TTC549 (cell line): Measurements from ENCODE around the gene SHISA2.
"Not testable (repeated sequence)": the region's sequence is repeated elsewhere in the genome, so short reads cannot be mapped to it uniquely, and the experiment has no call there.

Source experiments
- FAIRE-seq: peaks from 2 replicates; lab custom pipeline; 2012; peaks lifted over from hg19 to GRCh38; lab: Jason Lieb, UNC

SHISA2 gene

DNA sequence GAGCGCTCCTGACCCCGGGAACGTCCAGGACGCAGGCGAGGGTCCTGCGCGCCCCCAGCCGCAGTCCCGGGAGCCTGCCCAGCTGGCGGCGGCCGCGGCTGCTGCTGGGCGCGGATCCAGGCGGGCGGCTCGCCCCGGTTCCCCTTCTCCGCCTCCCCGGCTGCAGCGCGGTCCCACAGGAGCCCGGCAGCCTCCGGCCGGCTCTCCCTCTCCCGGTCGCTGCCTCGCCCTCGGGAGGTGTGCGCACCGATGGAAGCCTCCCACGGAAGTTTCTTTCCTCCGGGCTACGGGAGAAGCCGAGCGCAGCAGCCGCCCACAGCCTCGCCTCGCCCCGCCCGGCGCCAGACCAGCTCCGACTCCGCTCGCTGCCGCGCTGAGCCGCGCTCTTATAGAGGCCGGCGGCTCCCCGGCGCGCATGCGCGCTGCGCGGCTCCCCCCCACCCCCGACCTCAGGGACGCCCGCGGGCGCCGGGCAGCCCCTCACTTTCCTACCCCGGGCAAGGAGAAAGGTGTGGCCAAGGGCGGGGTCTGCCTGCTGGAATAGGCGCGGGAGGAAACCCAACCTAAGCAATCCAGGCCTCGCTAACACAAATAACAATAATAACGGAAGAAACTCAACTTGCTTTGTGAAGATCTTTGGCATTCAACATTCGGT, at the start of gene SHISA2:
TSS of gene SHISA2 (minus strand) at position 360 of the 655 bp plus-strand sequence. CDS start 1,041 bp downstream, outside the sequence.
- FAIRE-seq: no peak

DNA sequence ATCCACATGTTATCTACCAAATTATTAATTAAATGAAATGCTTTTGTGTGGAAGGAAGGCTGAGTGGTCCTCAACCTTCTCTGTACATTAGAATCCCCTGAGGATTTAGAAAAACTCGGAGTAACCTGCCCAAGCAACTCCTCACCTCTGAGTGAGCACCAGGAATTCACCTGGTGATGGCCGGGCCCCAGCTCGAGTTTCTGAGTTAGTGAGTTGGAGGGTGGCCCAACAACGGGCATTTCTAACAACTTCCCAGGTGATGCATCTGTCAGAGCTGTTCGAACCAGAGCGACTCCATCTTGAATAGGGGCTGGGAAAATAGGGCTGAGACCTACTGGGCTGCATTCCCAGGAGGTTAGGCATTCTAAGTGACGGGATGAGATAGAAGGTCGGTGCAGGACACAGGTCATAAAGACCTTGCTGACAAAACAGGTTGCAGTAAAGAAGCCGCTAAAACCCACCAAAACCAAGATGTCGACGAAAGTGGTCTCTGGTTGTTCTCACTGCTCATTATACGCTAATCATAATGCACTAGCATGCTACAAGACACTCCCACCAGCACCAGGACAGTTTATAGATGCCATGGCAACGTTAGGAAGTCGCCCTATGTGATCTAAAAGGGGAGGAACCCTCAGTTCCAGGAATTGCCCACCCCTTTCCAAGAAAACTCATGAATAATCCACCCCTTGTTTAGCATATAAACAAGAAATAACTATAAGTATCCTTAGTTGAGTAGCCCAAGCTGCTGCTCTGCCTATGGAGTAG, 44.2 kb upstream of the SHISA2 start:
- no peak for FAIRE-seq

DNA sequence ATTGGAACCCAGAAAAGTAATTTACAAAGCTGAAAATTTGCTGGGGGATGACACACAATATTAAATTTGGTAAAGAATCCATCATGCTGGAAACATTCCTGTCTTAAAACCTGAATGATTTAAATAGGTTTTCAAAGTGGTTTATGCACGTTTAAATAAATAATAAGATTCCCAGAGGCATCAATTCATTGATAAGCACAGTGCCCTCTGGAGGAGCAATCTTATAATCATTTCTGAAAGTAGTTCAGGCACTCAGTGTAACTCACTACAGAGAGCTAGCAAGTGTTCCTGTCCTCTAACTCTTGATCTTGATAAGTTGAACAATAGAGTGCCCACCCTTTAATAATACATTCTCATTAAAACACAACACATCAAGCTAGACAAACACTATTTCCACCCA, 43.5 kb upstream of the SHISA2 start:
- no peak for FAIRE-seq

DNA sequence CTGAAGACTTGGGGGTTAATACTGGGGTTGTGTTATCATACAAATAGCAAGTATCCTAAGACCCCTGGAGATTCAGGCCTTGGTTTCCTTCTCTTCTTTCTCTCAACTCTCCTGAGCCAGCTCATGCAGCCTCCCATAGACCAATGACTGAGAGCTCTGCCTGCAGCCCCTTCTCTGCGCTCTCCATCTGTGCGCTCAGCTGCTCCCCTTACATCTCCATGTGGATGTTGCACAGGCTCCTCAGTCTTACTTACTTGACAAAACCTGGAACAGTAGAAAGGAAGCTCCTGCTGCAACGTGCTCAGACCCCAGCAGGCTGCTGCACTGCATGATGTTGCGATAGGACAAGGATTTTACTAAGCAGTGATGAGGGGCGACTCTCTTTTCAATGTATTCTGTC, 25.0 kb upstream of the SHISA2 start:
- FAIRE-seq: not testable (repeated sequence)

DNA sequence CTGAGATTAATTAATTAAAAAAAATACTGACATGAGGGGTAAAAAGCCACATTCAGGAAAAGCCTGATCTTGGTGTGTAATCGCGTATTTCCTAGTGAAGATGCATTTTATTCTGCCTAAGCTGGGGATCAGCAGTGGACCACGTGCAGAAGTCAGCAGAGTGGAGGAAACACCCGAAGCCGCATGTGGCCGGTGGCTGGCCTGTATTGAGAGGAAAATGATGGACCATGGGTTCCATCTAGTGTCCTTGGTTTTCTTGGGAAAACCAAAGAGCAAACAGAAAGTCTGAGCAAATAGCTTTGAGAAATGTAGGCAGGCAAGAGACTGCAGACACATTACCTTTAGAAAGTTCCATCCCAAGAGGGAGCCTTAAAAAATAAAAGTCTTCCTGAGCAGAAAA, 23.7 kb upstream of the SHISA2 start:
- FAIRE-seq: no peak

DNA sequence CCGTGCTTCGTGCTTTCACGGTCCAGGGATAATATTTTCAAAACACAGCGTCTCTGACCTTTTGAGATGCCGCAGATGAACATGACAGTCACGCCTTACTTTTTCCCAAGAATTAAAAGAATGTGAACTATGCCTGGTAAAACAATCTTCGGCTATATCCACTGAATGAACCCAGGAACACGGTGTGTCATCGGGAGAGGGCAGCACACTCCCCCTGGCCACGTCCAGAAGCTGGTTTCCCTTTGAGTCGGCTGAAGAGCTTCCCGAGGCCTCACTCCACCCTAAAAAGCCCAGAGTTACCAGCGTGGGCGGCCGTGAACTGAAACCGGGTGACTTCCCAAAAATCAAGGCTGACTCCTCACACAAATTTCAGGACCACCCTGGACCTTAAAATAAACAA, 22.9 kb upstream of the SHISA2 start:
- FAIRE-seq: no peak

DNA sequence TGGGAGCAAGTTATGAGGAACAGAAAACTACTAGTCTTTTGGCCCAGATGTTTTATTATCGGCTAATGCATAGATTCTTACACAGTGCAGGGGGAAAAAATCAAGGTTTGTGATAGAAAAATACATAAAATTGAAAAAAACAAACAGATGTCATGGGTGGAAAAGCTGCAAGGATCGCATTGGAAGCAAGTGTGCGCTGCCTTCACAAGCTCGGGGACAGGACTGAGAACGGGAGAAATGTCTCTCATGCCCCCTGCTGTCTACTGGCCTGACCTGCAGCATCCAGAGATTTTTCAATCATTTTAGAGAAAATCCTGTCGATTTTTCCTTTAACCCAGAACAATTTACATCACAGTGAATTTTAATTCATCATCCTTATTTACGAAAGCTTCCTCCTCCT, 20.5 kb upstream of the SHISA2 start:
- peak; percentile 98 for FAIRE-seq

DNA sequence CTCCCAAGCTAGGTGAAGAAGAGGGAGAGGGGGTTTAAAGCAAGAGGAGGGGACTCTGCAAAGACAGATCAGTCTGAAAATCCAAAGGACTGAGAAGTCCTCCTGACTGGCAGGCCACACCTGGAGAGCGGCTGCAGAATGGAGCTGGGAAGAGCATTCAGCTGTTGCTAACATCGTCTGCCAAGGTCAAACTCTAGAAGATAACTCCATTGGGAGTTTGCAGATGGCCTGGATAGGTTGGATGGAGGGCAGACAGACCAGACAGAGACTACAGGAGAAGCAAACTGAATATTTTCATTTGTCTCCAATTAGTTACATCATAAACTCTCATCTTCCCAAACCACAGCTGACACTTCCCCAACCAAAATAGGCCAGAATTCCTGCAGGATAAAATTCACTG, 19.9 kb upstream of the SHISA2 start:
- FAIRE-seq: no peak

DNA sequence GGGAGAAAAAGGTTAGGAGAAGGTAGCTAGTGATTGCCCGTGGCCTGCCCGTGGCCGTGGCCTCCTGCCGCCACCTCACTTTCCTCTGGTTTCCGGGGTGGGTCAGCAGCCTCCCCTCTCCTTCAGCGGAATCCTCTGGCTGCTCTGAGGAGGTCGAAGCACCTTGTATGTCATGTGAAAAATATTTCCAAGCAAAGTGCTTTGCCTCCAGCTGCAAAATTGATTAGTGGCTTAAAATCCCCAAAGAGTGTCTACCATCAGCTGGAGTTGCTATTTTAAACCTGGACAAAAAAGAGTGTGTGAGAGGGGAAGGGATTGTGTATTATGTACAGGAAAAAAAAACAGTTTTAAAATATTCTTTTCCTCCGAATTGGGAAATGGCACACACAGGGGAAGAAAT, 17.8 kb upstream of the SHISA2 start:
- not testable (repeated sequence) for FAIRE-seq

DNA sequence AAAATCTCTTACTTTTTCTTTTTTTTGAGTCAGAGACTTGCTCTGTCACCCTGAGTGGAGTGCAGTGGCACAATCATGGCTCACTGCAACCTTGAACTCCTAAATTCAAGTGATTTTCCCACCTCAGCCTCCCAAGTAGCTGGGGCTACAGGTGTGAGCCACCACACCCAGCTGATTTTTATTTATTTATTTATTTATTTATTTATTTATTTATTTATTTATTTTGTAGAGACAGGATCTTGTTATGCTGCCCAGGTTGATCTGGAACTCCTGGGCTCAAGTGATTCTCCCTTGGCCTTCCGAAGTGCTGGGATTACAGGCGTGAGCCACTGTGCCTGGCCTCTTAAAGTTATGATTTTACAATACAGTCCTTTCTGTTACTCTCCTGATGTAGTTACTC, 16.6 kb upstream of the SHISA2 start:
- FAIRE-seq: not testable (repeated sequence)

DNA sequence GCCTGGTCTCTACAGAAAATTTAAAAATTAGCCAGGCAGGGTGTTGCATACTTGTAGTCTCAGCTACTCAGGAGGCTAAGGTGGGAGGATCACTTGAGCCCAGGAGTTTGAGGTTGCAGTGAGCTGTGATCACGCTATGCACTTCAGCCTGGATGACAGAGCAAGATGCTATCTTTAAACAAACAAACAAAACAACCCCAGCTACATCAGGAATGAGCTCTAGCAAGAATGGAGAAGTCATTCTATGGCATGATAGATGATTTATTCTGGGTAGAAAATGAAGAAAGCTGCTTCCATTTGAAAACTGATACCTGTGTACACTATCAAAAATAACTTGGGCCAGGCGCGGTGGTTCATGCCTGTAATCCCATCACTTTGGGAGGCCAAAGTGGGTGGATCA, 15.8 kb upstream of the SHISA2 start:
- FAIRE-seq: no peak

DNA sequence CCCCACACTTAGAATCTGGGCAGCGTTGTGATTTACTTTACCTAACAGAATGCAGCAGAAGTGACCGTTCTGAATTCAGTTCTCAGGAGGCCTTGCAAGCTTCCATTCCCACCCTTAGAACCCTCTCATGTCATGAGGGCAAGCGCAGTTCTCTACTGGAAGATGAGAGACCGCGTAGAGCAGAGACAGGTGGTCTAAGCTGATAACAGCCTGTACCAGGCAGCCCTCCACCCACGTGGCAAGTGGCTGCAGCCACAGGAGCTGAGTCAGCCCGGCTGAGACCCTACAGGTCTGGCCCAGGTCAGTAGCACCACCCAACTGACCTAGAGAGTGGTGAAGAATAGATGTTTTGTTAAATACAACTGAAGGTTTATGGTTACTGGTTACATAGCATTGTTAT, 14.7 kb upstream of the SHISA2 start:
- FAIRE-seq: not testable (repeated sequence)

DNA sequence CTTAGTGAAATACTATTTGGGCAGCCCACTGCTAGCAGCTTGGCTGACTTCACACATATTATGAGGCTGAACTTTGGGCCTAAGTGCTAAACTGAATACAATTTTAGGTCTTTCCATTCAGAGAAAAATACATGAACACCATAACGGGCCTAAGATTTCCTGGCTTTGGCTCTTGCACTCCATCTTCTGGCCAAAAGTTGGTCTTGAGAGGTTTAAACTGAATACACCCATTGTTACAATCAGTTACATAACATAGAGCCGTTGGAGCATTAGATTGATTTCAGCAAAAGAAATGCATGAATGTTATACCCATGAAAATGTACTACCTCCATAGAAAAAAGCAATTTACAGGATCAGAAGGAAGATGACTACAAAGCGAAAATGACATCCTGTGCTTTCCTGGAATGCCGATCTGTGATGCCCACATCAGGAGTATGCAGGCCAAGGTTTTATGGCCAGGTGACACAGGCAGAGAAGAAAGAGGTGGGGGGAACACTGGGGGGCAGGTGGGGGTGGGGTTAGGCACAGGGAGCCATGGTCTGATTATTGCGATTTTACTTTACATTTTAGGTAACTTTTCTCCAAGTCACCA, 11.1 kb upstream of the SHISA2 start:
- peak; percentile 49 for FAIRE-seq

DNA sequence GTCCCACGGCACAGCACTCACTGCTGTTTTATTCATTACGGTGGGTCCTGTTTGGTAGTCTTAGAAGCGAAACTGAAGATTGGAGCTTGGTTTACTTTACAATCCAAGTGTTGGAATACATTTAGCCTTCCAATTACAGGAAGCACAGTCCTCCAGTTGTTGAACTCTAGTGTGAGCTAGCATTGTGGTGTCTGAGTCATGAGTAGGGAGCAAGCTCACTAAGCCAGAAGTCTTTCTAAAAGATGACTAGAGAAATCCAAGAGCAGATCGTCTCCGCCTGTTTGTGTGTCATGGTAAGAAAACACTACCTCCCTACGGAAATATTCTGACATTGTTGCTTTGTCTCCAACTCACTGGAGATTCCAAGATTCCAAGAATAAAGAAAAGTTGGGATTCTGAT, 10.1 kb upstream of the SHISA2 start:
- no peak for FAIRE-seq

DNA sequence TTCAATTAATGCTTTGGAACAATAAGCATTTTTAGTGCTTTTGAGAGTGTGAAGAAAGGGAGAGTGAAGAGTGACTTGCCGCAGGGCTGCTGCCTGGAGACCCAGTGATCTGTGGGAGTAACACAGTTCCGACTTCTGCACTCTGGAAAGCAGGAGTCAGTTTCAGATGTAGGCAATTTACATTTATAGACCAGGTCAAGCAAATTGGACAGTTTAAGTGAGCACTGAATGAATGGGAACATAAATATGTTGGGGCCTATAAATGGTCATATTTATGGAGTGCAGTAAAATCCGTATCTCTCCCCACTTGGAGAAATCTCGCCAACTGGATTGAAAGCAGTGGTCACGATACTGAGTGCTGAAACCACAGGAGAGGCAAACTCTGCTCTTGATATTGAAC, 9.4 kb upstream of the SHISA2 start:
- no peak for FAIRE-seq

DNA sequence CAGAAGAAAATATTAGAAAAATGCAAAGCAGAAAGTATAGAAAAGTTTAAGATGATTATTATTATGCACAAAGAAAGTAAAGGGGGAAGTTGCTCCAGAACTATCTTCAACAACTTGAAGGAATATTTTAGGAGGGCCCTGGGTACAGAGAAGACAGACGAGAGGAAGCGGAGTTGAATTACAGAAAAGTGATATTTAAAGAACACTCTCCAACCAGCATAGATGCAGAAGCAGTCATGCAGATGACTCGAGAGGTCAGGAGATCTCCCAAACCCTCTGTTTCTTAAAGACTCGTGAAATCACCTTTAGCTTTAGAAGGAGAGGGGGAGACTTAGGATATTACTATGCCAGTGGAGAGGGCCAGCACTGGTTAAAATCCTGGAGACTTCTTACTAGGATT, 8.5 kb upstream of the SHISA2 start:
- no peak for FAIRE-seq

DNA sequence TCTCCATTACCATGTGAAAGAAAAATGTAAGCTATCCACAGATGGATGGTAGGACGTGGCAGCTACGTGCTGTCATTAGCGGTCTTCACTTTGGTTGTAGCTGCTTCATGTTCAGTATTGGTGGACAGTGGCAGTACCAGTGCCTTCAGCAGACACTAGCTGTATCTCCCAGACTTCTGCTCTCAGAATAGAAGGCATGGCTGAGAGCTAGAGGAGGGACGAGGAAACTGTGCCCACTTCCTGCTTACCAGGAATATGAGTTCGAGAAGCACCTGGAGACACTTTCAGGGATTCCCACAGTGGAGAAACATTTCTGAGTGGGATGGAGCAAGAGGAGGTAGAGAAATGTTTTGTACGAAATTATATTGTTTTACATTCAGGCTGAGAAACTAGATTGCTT, 6.9 kb upstream of the SHISA2 start:
- no peak for FAIRE-seq

DNA sequence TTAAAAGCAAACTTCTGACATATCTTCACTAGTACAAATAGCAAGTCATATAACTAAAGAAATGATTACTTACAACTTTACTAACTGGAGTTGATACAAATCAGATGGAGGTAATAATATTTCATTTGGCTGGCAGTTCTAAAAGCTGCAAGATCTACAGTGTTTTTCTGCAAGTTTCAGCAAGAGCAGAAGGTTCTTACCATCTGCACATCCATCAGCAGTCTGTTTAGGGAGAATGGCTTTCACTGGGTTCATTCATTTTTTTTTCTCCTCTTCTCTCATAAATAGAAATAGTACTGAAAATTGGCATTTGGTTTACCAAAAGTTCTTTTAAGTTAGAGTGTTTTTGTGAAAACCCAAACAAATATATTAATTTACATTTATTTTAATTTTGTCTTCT, 3.1 kb upstream of the SHISA2 start:
- no peak for FAIRE-seq

DNA sequence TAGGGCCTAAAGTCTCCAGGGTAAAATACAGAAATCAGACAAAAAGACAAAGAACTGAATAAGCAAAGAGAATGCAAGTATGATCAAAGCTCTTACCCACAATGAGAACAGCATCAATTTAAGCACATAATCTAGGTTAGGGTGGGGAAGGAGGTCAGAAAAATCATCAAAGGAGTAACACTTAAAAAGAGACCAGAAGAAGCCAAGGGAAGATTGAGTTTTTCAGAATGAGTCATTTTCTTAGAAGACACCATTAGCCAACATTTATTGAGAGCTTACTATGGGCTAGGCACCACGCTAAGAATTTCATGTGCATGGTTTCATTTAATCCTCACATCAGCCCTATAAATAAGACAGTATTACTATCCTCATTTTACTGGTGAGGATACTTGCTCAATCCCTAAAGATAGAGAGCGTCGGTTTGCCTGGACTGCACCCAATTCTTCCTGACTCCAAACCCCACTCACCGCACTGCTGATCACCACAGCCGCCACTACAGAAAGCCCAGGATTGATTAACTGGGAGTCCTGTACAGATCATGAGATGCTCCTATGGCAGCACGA, 1.7 kb upstream of the SHISA2 start:
- FAIRE-seq: no peak

DNA sequence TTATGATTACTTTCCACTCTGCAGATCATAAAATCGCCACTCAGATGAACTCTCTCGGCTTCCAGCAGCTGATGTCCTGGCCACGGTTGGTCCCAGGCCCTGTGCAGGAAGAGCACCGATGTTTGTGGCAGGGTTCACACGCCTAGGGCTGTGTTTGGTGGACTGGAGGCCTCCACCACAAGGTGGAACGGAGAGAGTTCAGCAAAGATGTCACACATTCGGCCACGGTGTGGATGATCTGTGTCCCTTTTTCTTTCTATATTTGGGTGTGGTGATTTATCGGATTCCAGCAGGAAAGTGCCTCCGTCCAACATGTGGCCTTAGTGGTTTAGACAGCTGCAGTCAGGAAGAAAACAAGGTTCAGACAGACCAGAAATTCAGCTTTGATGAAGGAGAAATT, 521 bp upstream of the SHISA2 start:
- no peak for FAIRE-seq

DNA sequence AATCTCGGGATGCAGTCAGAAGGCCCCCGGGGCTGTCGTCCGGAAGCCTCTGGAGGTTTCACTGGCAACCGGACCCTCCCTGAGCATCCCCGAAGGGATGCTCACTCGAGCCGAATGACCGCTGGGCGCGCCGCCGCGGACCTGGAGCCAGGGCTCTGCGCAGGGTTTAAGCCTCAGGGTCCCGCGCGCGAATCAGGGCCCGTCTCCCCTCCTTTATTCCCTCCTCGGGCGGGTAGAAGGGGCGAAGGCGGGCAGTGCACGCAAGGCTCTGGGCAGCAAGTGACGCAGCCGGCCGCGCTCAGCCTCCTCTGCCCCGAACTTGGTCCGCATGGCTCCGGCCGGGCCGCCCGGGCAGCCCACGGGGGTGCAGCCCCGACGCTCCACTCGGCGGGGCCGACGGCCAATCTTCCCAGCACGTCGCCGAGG, 572 bp downstream of the SHISA2 start:
- no peak for FAIRE-seq

DNA sequence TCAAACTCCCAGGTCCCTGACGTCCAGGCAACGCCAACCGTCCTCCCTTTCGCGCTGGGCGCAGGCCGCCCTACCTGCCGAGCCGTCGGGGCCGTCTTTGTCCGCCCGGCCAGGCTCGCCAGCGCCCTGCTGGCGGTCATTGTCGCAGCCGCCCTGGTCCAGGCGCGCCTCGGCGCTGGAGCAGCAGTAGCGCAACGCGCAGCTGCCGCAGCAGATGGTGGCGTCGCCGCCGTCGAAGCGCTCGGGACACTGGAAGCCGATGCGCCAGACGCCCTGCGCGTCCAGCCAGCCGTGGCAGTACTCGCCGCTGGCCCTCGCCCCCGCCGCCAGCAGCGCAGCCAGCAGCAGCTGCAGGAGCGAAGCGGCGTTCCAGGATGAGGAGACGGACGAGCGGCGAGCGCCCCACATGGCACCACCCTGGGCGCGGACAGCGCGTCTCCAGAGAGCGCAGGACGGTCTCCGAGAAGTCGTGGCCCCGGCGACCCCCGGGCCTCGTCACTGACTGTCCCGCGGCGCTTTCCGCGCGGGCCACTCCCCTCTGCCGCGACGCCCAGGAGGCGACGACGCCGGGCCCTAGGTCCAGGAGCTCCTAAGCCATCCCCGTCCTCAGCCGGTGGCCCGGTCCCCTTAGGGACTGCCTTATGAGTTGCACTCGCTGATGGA, 1.1 kb downstream of the SHISA2 start:
- FAIRE-seq: no peak

DNA sequence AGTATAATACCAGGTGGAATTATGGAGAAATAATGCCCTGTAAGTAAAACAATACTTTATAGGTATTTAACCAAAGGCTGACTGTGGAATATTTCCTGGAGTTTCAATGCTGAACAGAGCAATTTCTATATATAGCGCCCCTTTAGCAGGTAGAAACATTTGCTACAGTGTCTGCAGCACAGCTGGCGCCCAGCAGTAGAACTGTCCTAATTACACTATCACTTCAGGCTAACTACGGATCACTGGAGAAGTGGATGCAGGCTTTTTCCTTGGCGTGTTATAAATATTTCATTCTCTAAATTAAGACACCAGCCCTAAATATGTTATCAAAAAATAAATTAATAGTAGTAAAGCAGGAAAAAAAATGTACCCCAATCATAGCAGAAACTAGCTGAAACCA, 3.1 kb downstream of the SHISA2 start:
- FAIRE-seq: no peak
